ENCODE data around the gene PEAR1. TPM values are rescaled to one million over a fixed set of nuclear protein-coding genes. Genes with fewer than 3 reads are reported as not detected.

PEAR1 gene
- total RNA-seq, 2 experiments from 2014 or later: not detected

DNA sequence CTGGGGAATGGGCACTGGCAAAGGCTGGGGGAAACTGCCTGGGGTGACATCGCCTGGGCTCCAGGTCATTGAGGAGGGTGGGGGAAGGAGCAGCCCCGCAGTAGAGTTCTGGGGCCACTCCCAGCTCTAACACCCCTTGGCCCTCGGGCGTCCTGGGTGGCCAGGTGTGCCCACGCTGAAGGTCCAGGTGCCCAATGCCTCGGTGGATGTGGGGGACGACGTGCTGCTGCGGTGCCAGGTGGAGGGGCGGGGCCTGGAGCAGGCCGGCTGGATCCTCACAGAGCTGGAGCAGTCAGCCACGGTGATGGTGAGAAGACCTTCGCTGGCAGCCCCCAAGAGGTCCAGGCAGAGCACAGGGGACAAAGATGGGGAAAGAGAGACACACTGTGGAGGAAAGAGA is 25.2 kb upstream of the PEAR1 start:
- DNase-seq: no peak
- no peaks in the 10 kb centered on the region for H3K9me3 Mint-ChIP-seq
- no peak overlapping the region for H3K27ac Mint-ChIP-seq
- H3K36me3 Mint-ChIP-seq: no peaks in the 10 kb centered on the region
- H3K4me3 Mint-ChIP-seq: no peak overlapping the region
- H3K4me1 Mint-ChIP-seq: peaks cover 33% of the 10 kb centered on the region
- H3K27me3 Mint-ChIP-seq: peaks cover 27% of the 10 kb centered on the region

DNA sequence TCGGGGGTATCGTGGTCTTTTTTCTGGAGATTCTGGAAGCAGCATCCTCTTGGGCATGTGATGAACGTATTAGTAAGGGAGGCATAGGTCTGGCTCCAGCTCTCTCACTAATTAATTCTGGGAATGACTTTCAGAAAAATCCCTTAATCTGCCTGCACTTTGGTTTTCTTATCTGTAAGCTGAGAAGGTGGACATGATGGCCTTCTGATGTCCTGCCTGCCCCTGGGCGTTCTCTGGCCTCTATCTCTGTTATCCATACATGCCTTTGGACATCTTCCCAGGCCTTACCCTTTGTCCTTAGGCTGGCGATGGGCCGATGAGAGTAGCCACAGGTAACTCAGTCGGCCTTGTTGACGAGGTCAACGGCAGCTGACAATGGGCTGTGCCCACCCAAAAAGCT is 24.1 kb upstream of the PEAR1 start:
- no peaks in the 10 kb centered on the region for H3K36me3 Mint-ChIP-seq
- H3K27ac Mint-ChIP-seq: no peak overlapping the region
- H3K4me1 Mint-ChIP-seq: peaks cover 26% of the 10 kb centered on the region
- peaks cover 16% of the 10 kb centered on the region for H3K27me3 Mint-ChIP-seq
- no peak overlapping the region for H3K4me3 Mint-ChIP-seq
- DNase-seq: no peak
- no peaks in the 10 kb centered on the region for H3K9me3 Mint-ChIP-seq

DNA sequence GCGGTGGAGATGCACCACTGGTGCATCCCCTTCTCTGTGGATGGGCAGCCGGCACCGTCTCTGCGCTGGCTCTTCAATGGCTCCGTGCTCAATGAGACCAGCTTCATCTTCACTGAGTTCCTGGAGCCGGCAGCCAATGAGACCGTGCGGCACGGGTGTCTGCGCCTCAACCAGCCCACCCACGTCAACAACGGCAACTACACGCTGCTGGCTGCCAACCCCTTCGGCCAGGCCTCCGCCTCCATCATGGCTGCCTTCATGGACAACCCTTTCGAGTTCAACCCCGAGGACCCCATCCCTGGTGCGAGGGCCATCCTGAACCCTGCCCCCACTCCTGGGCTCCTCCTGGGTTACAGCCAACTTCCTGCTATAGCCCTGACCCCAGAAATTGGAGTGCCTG is 19.9 kb upstream of the PEAR1 start:
- Mint-ChIP-seq H3K27ac (no peak overlapping the region), H3K9me3 (no peaks in the 10 kb centered on the region), H3K4me3 (no peak overlapping the region), H3K4me1 (peaks cover 4% of the 10 kb centered on the region), H3K36me3 (no peaks in the 10 kb centered on the region), H3K27me3 (peaks cover 3% of the 10 kb centered on the region)
- DNase-seq: no peak

DNA sequence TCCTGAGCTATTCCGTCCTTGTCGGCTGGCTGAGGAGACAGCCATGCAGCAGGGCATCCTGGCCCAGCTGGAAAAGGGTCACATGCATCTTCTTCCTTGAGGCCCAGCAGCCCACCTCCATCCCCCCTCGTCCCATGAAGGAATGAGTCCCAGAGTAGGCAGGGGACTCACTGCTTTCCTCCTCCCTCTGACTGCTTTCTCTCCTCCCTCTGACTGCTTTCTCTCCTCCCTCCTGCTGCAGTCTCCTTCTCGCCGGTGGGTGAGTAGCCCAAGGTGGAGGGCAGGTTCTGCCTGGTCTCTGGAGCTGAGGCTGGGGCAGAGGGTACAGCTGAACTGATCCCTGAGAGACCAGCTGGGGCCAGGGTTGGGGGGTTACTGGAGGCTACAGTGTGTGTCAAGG is 19.4 kb upstream of the PEAR1 start:
- Mint-ChIP-seq H3K4me3 (no peak overlapping the region), H3K27me3 (peaks cover 3% of the 10 kb centered on the region), H3K4me1 (peaks cover 4% of the 10 kb centered on the region), H3K9me3 (no peaks in the 10 kb centered on the region), H3K36me3 (no peaks in the 10 kb centered on the region), H3K27ac (no peak overlapping the region)
- no peak for DNase-seq

DNA sequence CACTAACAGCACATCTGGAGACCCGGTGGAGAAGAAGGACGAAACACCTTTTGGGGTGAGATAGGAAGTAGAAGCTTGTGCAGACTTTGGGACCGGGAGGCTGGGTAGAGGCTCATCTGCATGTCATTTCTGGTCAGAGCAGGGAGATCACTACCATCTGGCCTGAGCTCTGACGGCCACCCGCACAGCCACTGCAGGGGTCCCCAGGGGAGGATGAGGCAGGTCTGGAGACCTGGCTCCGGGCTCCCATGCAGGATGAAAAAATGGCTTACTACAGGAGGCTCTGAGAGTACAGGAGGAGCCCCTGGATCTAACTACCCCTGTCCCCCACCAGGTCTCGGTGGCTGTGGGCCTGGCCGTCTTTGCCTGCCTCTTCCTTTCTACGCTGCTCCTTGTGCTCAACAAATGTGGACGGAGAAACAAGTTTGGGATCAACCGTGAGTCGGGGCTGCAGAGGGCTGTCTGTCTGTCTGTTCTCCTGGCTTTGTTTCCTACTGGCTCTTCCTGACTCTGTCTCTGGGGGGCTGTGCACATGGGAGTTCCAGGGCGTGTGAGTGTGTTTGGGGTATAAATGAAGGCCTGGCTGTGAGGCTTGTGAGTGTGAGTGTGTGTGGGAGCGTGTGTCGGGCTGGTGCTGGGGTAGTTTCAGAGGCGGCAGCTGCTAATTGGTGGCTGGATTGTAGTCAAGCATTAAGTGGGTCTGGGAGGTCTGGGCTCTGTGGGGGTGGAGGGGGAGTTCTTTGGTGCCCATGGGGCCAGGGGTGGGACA is 18.8 kb upstream of the PEAR1 start:
- Mint-ChIP-seq H3K36me3 (no peaks in the 10 kb centered on the region), H3K4me1 (peaks cover 4% of the 10 kb centered on the region), H3K9me3 (no peaks in the 10 kb centered on the region), H3K27me3 (peaks cover 3% of the 10 kb centered on the region), H3K27ac (no peak overlapping the region), H3K4me3 (no peak overlapping the region)
- DNase-seq: no peak

DNA sequence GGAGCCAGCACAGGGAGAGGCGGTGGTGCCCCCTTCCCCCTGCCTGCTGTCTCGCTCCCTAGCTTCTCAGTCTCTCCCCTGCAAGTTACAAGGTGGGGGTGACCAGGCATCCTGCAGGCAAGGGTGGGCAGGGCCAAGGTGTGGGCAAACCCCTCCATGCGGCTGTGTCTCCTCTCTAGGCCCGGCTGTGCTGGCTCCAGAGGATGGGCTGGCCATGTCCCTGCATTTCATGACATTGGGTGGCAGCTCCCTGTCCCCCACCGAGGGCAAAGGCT is 18.2 kb upstream of the PEAR1 start:
- Mint-ChIP-seq H3K27me3 (peaks cover 3% of the 10 kb centered on the region), H3K4me3 (no peak overlapping the region), H3K36me3 (no peaks in the 10 kb centered on the region), H3K27ac (no peak overlapping the region), H3K9me3 (no peaks in the 10 kb centered on the region), H3K4me1 (peaks cover 4% of the 10 kb centered on the region)
- no peak for DNase-seq

DNA sequence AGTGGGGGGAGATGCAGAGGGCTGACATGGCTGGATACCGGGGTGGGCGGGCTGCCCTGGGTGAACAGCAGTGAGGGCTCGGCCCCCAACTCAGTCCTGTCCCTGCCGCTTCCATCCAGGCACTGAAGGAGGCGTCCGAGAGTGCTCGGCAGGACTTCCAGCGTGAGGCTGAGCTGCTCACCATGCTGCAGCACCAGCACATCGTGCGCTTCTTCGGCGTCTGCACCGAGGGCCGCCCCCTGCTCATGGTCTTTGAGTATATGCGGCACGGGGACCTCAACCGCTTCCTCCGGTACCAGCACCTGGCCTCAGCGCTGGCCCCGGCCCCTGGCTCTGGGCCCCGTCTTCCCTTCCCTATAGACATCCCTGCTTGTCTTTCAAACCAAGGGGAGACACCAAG is 17.2 kb upstream of the PEAR1 start:
- Mint-ChIP-seq H3K27me3 (peaks cover 3% of the 10 kb centered on the region), H3K4me1 (no peaks in the 10 kb centered on the region), H3K27ac (no peak overlapping the region), H3K36me3 (no peaks in the 10 kb centered on the region), H3K9me3 (no peaks in the 10 kb centered on the region), H3K4me3 (no peak overlapping the region)
- no peak for DNase-seq

DNA sequence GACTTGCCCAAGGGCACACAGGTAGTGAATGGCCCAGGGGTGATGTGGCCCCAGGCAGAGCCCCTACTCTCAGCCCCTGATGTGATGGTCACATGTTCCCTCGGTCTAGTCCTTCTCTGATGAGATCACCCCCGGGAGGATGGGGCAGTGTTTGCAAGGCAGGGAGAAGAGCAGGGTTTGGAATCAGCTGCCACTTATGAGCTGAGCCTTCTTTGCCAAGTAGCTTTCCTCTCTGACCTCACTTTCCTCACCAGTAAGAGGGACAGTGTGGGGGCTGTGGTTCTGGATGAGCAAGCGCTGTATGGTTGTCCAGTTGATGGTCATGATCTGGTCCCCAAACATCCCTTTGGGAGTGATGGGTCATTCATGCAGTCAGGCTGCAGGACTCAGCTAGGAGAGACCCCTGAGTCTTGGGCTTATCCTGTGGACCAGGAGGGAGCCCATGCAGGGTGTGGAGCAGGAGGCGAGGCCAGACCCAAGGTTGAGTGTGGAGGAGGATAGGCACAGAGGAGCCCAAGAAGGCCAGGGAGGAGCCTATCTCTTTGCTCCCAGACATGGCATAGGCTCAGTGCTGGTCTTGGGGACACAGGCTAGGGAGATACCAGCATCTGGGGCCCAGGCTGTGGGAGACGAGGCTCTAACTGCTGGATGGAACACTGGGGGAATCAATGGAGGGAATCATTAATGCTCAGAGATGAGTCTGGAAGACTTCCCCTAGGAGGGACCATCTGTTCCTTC is 15.9 kb upstream of the PEAR1 start:
- Mint-ChIP-seq H3K27ac (no peak overlapping the region), H3K9me3 (no peaks in the 10 kb centered on the region), H3K4me1 (no peaks in the 10 kb centered on the region), H3K27me3 (peaks cover 3% of the 10 kb centered on the region), H3K4me3 (no peak overlapping the region), H3K36me3 (no peaks in the 10 kb centered on the region)
- no peak for DNase-seq

DNA sequence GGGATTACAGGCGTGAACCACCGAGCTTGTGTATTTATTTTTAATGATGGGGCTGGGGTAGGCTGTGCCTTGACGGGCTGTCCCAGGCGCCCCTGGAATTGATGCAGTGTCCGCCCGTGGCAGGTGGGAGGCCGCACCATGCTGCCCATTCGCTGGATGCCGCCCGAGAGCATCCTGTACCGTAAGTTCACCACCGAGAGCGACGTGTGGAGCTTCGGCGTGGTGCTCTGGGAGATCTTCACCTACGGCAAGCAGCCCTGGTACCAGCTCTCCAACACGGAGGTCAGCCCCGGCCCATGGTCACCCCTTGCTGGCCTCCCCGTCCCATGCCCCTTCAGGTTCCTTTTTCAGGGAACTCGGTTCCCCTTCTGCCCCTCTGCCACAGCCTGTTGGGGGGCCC is 13.6 kb upstream of the PEAR1 start:
- Mint-ChIP-seq H3K4me1 (no peaks in the 10 kb centered on the region), H3K27me3 (peaks cover 3% of the 10 kb centered on the region), H3K27ac (no peak overlapping the region), H3K9me3 (no peaks in the 10 kb centered on the region), H3K36me3 (no peaks in the 10 kb centered on the region), H3K4me3 (no peak overlapping the region)
- DNase-seq: no peak

DNA sequence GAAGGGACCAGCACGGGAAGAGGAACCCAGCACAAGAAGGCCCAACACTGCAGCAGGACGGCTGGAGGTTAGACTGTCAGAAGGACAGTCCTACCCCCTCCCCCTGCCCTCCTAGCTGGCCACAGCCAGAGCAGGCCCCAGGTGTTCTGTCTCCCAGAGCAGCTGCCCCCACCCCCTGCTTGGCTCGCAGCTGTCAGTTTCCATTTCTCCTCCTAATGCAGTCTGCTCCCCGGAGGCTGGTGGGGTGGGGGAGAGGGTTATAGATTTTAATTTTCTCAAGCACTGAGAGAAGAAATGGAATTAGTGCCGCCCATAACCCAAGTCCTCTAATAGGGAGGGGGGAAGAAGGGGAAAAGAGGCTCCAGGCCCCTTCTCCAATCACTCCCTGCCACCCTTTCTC is 13.0 kb upstream of the PEAR1 start:
- no peak for DNase-seq
- no peaks in the 10 kb centered on the region for H3K9me3 Mint-ChIP-seq
- no peak overlapping the region for H3K27ac Mint-ChIP-seq
- H3K4me1 Mint-ChIP-seq: no peaks in the 10 kb centered on the region
- peaks cover 3% of the 10 kb centered on the region for H3K27me3 Mint-ChIP-seq
- H3K4me3 Mint-ChIP-seq: no peak overlapping the region
- no peaks in the 10 kb centered on the region for H3K36me3 Mint-ChIP-seq

DNA sequence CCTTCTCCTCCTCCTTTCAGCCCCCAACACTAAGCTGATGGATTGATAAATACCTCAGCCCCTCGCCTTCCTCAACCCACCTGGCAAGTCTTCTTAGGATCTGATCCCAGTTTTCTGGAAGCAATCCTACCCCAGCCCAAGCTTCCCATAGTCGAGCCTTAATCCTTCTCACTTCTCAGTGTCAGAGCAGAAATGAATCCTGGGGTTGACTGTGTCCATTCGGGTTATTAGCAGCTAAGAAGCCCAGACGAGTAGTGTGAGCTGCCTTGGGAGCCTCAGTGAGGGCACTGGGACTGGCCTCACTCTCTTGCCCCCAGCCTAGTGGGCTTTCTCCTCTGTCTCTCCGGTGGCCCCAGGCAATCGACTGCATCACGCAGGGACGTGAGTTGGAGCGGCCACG is 12.4 kb upstream of the PEAR1 start:
- Mint-ChIP-seq H3K4me1 (no peaks in the 10 kb centered on the region), H3K4me3 (no peak overlapping the region), H3K36me3 (no peaks in the 10 kb centered on the region), H3K27me3 (peaks cover 3% of the 10 kb centered on the region), H3K27ac (no peak overlapping the region), H3K9me3 (no peaks in the 10 kb centered on the region)
- no peak for DNase-seq

DNA sequence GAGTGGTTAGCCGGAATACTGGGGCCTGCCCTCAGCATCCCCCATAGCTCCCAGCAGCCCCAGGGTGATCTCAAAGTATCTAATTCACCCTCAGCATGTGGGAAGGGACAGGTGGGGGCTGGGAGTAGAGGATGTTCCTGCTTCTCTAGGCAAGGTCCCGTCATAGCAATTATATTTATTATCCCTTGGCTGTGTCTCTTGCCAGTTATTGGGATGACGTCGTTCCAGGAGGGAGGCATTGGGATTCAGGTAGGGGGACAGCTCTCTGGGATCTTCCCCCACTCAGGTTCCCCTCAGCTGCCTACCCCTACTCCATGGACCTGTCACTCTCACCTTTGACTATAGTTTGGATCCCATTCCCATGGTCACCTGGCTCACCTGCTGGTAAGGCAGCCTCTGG is 11.9 kb upstream of the PEAR1 start:
- Mint-ChIP-seq H3K9me3 (no peaks in the 10 kb centered on the region), H3K27ac (no peak overlapping the region), H3K36me3 (no peaks in the 10 kb centered on the region), H3K4me1 (no peaks in the 10 kb centered on the region), H3K27me3 (peaks cover 5% of the 10 kb centered on the region), H3K4me3 (no peak overlapping the region)
- DNase-seq: no peak

DNA sequence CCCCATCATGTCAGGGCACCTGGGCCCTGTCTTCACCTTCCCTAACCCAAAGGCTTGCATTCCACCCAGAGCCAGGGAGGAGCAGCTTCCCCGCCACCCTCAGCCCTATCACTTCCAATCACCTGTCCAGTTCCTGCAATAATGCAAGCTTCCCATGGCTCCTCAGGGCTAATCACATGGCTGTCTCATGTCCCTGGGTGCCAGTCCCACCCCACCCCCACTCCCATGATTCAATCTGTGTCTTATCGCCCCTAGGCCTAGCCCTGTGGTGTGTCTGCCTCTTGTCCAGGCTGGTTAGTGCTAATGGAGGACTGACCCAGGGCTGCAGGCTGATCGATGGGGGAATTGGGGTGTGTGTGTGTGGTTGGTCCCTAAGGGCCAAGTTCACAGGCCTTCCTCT is 11.0 kb upstream of the PEAR1 start:
- no peaks in the 10 kb centered on the region for H3K4me1 Mint-ChIP-seq
- no peaks in the 10 kb centered on the region for H3K36me3 Mint-ChIP-seq

DNA sequence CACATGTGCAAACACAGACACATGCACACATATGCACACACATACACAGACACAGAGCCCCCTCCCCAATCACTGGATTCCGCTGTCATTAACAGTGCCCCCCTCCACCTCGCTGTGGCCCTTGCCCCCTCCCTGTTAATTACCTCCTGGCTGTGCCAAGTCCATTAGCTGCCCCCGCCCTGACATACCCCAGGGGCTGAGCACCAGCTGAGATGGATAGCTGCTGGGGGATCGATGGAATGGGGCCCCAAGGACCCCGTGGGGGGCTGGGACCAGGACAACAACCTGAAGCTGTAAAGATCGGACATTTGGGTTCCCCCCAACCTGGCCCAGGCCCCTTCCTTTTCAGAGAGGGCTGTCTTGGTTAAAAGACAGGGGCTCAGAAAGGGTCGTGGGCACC is 9.6 kb upstream of the PEAR1 start:
- Mint-ChIP-seq H3K36me3 (no peaks in the 10 kb centered on the region), H3K9me3 (no peaks in the 10 kb centered on the region), H3K4me1 (no peaks in the 10 kb centered on the region), H3K27ac (no peak overlapping the region), H3K4me3 (no peak overlapping the region), H3K27me3 (peaks cover 25% of the 10 kb centered on the region)
- no peak for DNase-seq

More for the DNA sequence above, 11.0 kb upstream of the PEAR1 start:
- Mint-ChIP-seq H3K9me3 (no peaks in the 10 kb centered on the region), H3K4me3 (no peak overlapping the region), H3K27me3 (peaks cover 14% of the 10 kb centered on the region), H3K27ac (no peak overlapping the region)
- no peak for DNase-seq

DNA sequence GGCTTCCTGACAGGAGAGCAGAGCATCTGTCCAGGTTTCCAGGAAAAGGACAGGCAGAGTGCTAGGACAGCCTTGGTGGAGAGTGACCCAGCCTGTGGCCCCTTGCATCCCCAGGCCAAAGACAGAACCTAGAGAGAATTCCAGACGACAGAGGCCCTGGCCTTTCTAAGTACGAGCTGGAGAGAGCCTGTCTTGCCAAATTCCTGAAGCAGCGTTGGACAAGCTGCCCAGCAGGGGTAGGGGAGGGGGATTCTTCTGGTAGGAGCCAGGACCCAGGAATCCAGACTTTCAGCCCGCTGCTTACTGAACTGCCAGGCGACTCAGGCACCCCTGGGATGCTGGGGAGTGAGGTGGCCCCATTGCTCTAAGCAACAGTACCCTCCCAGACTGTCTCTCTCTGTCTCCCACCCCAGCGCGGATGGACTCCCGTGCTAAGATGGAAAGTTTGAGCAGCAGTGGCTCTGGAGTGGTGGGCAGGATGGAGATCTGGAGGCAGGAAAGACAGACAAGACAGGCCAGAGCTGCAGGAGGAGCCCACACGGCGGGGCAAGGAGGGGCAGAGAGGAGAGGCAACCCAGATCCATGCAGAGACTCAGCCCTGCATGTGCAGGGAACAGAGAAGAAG is 8.8 kb upstream of the PEAR1 start:
- Mint-ChIP-seq H3K27me3 (peaks cover 29% of the 10 kb centered on the region), H3K27ac (no peak overlapping the region), H3K4me1 (no peaks in the 10 kb centered on the region), H3K9me3 (no peaks in the 10 kb centered on the region), H3K4me3 (no peak overlapping the region), H3K36me3 (no peaks in the 10 kb centered on the region)
- no peak for DNase-seq

DNA sequence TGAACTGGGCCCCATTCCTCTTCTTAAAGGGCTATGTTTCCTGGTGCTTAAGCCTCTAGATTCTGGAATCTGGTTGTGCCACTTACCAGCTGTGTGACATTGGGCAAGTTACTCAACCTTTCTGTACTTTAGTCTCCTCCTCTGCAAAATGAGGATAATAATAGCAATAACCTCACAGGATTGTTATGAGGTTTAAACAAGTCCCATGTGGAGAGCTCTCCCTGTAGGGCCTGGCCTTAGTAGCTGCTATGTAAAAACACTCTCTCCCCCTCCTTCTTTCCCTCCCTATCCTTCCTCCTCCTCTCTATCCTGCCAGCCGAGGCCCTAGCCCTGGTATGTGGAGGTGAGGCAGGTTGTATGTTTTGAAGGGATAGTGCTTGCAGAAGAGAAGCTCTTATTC is 8.2 kb upstream of the PEAR1 start:
- Mint-ChIP-seq H3K27ac (no peak overlapping the region), H3K4me1 (peaks cover 2% of the 10 kb centered on the region), H3K9me3 (no peaks in the 10 kb centered on the region), H3K4me3 (no peak overlapping the region), H3K27me3 (peaks cover 33% of the 10 kb centered on the region), H3K36me3 (no peaks in the 10 kb centered on the region)
- no peak for DNase-seq

Data from activated naive CD8-positive, alpha-beta T cell treated with anti-CD3 and anti-CD28 coated beads for 36 hours (primary cell).